Heart left ventricle (tissue), 13 donors: ENCODE data around the gene OR2M7.

ENCODE experiments used
- CTCF ChIP-seq, 12 donors: fragments of 200-600 bp; sonication (generic) in 4 of 12; IDR thresholded peaks; one replicate each; pipeline versions ENCODE4 v1.5.0 to v1.8.0; 2018 to 2022; ENCODE audit warnings: antibody characterized with exemption in 12 of 12, mild to moderate bottlenecking in 5 of 12
- POLR2A ChIP-seq, 2 donors: fragments of 450-650 bp; IDR thresholded peaks; one replicate each; pipeline ENCODE4 v1.6.1; 2017; ENCODE audit warnings: antibody characterized with exemption in 2 of 2, mild to moderate bottlenecking in 2 of 2, moderate library complexity in 2 of 2
- donor health status: ischemic (EF 13 %, LVEDD 7.1; RV severe dilation, severe dysfunction).
- donor health status: DM: no; HTN: yes; CAD: no.
- donor health status: DM: no; HTN: no; CAD: no.
- donor health status: ischemic (EF 25% LVEDD 6.9; RV normal size, moderate dysfunction).
- donor health status: ischemic (EF 25% LVEDD 5.7; RV mildly dilated, moderate dysfunction).
- donor health status: ischemic (EF 35%, LVEDD 5.7; RV mildly dilated, moderate dysfunction).
- donor health status: nonischemic (EF 11% LVEDD 7.7; RV severe dilation, severe dysfunction).
- donor health status: DM: yes; HTN: yes; CAD: no.
- donor health status: PGD.
- donor health status: ischemic (EF 29% LVEDD 5.4; RV normal size, mild dysfunction).
- donor health status: nonischemic (EF 23%, LVEDD 6.1; RV moderate dilation, normal function).

GRCh38 chr1:248366609-248367008 is 42.2 kb upstream of the OR2M7 start:
- TF ChIP-seq POLR2A (IDR thresholded peaks at IDR 0.05) (no peak), CTCF (IDR thresholded peaks at IDR 0.05) (no peak)
